Left hindlimb (tissue), 1 donor: ENCODE measurements around the gene ZNF783.
"Not testable (repeated sequence)": the region's sequence is repeated elsewhere in the genome, so short reads cannot be mapped to it uniquely, and the experiment has no call there.

Source experiments
- DNase-seq: peaks from one replicate; pipeline ENCODE4 v3.0.0-alpha.2; 2018

ZNF783 gene

GRCh38 chr7:149306854-149307253 is 44.9 kb downstream of the ZNF783 start:
- no peak for DNase-seq

- DNase-seq, result no peak
Measured at GRCh38 chr7:149307775-149308501, 45.9 kb downstream of the ZNF783 start.

GRCh38 chr7:149310113-149310836 is 48.3 kb downstream of the ZNF783 start:
- DNase-seq, result no peak

- DNase-seq, result no peak
Measured at GRCh38 chr7:149310990-149311573, 49.1 kb downstream of the ZNF783 start.

GRCh38 chr7:149313981-149314380 is 52.0 kb downstream of the ZNF783 start:
- no peak for DNase-seq

- DNase-seq, result no peak
Measured at GRCh38 chr7:149316606-149317005, 54.6 kb downstream of the ZNF783 start.

- DNase-seq, result no peak
Measured at GRCh38 chr7:149317496-149317895, 55.5 kb downstream of the ZNF783 start.

- no peak for DNase-seq
Measured at GRCh38 chr7:149317986-149318672, 56.1 kb downstream of the ZNF783 start.

GRCh38 chr7:149319376-149319775 is 57.4 kb downstream of the ZNF783 start:
- DNase-seq, result no peak

GRCh38 chr7:149320313-149321124 is 58.5 kb downstream of the ZNF783 start:
- DNase-seq, result no peak

GRCh38 chr7:149321125-149321905 is 59.3 kb downstream of the ZNF783 start:
- not testable (repeated sequence) for DNase-seq

- no peak for DNase-seq
Measured at GRCh38 chr7:149321978-149322541, 60.1 kb downstream of the ZNF783 start.

- no peak for DNase-seq
Measured at GRCh38 chr7:149322737-149323136, 60.7 kb downstream of the ZNF783 start.

GRCh38 chr7:149325248-149325647 is 63.3 kb downstream of the ZNF783 start:
- no peak for DNase-seq

- DNase-seq, result no peak
Measured at GRCh38 chr7:149329265-149329664, 67.3 kb downstream of the ZNF783 start.

- no peak for DNase-seq
Measured at GRCh38 chr7:149329766-149330334, 67.9 kb downstream of the ZNF783 start.

GRCh38 chr7:149330914-149331567 is 69.0 kb downstream of the ZNF783 start:
- no peak for DNase-seq

- DNase-seq, result not testable (repeated sequence)
Measured at GRCh38 chr7:149332602-149333320, 70.8 kb downstream of the ZNF783 start.

GRCh38 chr7:149333321-149333717 is 71.3 kb downstream of the ZNF783 start:
- no peak for DNase-seq

GRCh38 chr7:149334219-149334618 is 72.2 kb downstream of the ZNF783 start:
- no peak for DNase-seq
